ENCODE measurements around the gene UBASH3B.
"Not testable (repeated sequence)": the region's sequence is repeated elsewhere in the genome, so short reads cannot be mapped to it uniquely, and the experiment has no call there.

Gene UBASH3B

DNA sequence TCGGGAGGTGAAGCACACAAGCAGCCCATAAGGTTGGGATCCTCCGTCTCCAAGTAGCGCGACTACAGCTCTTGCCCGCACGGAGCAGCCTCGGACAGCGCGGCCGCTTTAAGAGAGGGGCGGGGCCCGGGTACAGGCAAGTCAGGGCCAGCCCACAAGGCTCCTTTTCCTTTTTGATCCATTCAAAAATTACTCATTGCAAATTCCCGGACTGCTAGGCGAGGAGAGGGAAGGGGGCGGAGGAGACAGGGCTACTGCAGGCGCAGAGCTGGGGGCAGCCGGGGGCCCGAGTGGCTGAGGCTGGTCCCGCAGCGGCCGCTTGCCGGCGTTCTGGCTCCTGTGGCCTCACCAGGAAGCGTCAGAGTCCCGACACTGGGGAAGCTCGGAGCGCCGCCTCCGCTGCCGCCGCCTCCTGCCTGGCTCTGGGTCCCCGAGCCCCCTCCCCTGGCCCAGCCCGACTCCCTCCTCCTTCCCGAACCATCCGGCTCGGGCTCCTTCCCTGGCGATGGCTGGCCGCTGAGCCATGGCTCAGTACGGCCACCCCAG, at the start of gene UBASH3B:
Gene UBASH3B (plus strand): TSS at position 196 of the 546 bp plus-strand sequence. CDS start 328 bp downstream, at position 524.
- DNase-seq (ENCODE audit: low read depth in 3 of 3), result peak; percentile 32 to 61 (median 47)

GRCh38 chr11:122607162-122607561, 48.4 kb upstream of the UBASH3B start:
- not testable (repeated sequence) for DNase-seq (ENCODE audit: low read depth in 3 of 3)

DNA sequence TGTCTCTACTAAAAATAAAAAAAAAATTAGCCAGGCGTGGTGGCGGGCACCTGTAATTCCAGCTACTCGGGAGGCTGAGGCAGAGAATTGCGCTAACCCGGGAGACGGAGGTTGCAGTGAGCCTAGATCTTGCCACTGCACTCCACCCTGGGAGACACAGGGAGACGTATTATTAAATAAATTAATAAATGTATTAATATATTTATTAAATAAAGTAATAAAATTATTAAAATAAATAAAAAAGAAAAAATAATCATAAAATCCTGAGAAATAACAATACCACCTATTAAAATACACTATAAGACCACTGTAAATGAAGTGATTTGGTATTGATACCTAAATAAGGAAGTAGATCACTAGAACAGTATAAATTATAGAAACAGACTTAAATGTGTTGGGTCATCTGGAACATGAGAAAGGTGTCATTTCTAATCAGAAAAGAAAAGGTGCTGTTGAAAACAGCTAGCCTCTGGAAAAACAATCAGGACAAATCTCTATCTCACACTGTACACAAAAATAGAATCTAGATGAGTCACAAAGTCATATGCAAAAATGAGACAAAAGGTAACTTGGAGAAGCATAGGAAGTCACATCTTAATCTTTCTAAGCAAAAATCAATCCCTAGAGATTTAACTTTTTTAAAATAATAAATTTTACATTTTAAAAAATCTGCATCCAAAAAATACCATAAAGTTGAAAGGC, 43.2 kb upstream of the UBASH3B start:
- no peak for DNase-seq (ENCODE audit: low read depth in 3 of 3)

GRCh38 chr11:122616718-122617117, 38.8 kb upstream of the UBASH3B start:
- DNase-seq (ENCODE audit: low read depth in 3 of 3), result no peak

GRCh38 chr11:122617297-122617696, 38.2 kb upstream of the UBASH3B start:
- DNase-seq (ENCODE audit: low read depth in 3 of 3), result no peak

DNA sequence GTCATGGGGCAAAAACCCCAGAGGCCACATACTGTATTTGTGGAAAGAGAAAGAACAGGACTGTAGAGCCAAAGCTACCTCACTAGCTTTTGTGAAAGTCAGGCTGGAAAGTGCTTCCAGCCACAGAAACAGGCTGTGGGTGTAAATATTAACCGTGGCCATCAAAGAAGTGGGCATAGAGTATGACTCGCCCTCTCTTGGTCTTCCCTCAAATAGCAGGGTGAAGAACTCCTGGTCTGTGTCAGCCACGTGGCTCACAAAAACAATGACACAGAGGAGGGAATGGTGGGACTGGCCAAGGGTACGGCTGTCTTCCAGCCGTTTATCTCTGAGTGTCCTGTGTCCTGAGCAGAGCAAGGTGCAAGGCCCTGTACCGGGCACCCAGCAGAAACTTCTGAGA, 37.6 kb upstream of the UBASH3B start:
- no peak for DNase-seq (ENCODE audit: low read depth in 3 of 3)

DNA sequence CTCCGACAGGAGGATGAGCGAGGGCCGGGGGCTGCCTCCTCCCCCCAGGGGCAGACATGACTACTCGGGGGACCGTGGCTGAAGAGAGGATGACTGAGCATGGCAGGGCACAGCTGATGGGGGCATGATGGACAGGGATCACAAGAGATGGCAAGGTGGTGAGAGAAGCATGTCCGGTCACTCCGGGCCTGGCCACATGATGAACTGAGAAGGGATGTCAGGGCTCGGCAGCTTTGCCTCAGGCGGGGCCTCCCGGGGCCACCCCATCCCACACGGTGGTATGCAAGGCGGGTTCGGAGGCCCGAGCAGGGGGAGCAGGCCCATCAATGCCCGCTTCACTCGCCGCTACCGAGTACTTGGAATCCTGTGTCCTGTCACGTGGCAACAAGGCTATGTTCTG, 36.6 kb upstream of the UBASH3B start:
- DNase-seq (ENCODE audit: low read depth in 3 of 3), result no peak

DNA sequence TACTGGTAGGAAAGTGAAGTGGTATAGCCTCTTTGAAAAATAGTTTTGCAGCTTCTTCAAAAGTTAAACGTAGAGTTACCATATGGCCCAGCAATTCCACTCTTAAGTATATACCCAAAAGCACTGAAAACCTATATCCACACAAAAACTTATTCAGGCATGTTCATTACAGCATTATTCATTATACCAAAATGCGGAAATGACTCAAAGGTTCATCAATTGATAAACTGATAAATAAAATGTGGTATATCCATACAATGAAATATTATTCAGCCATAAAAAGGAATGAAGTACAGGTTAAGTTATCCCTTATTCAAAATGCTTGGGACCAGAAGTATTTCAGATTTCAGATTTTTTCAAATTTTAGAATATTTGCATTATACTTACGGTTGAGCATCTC, 35.8 kb upstream of the UBASH3B start:
- no peak for DNase-seq (ENCODE audit: low read depth in 3 of 3)

- not testable (repeated sequence) for DNase-seq (ENCODE audit: low read depth in 3 of 3)
Observed at GRCh38 chr11:122625501-122625900, 30.0 kb upstream of the UBASH3B start.

DNA sequence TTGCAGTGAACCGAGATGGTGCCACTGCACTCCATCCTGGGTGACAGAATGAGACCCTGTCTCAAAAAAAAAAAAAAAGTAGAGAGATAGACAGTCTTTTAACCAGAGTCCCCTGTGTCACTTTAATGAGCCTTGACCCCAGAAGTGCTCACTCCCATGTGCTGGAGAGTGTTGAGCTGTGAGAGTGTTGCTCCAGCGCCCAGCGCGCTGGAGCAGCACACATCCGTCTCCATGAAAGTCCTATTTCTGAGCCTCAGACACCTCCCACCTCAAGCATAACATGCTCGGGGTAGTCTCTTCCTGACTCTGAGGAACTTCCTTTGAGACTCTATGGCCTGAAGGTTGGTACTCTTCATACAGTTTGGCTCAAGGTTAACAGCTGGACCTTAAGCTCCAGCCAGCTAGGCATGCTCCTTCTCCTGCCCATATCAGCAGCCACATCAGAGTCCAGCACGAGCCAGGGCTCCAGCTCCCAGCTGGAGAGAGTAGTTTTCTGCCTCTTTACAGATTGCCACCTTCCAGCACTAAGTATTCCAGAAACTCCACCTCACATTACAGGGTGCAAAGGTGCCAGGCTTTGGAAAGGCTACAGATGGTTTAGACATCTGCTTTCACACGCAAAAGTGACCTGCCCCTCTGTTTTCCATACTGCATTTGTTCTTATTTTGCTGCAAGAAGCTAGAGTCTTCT, 29.4 kb upstream of the UBASH3B start:
- no peak for DNase-seq (ENCODE audit: low read depth in 3 of 3)

DNA sequence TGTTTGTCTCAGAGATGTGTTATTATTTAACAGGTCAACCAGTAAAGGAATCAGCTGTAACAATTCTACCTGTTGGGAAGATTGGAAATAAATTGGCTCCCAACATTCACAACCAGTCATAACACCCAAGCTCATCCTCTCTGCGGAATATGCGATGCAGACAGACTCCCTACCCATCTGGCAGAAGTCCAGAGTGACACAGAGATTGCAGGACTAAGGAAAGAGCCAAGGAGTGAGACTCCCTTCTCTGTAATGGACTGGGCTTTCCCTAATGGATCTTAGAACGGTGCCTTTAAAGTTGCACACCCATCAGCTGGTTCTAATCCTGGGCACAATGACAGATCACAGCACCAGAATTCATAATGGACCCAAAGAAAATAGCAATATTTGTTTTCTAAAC, 27.8 kb upstream of the UBASH3B start:
- no peak for DNase-seq (ENCODE audit: low read depth in 3 of 3)

DNA sequence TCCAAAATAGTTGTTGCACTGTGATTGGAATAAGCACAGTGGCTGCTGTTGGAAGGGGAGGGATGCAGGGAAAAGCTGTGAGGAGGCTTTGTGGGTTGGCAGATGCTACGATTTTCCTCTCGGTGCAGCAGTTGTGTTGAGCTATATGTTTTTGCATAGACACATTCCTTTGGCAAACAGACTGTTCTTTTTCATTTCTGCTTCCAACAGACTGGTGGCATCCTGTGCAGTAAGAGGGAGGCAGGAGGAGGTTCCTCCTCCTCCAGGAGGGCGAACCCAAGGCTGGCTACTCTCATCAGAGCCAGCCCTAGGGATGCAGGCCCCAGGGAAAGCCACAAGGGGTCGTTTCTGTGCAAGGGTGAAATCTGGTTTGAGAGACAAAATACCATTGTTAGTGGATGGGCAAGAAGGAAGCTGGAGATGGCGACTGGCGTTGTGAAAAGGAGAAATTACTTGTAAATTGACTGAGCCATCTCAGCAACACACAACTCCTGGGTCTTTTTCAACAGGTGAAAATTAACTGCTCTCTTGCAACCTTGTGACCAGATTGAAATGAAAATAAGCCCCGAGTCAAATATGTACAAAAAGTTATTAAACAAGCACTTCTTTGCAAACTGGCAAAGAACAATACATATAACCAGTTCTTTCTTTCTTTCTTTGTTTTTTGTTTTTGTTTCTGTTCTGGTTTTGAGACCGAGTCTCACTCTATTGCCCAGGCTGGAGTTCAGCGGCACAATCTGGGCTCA, 26.5 kb upstream of the UBASH3B start:
- peak; percentile 27 to 46 (median 37) for DNase-seq (ENCODE audit: low read depth in 3 of 3)

DNA sequence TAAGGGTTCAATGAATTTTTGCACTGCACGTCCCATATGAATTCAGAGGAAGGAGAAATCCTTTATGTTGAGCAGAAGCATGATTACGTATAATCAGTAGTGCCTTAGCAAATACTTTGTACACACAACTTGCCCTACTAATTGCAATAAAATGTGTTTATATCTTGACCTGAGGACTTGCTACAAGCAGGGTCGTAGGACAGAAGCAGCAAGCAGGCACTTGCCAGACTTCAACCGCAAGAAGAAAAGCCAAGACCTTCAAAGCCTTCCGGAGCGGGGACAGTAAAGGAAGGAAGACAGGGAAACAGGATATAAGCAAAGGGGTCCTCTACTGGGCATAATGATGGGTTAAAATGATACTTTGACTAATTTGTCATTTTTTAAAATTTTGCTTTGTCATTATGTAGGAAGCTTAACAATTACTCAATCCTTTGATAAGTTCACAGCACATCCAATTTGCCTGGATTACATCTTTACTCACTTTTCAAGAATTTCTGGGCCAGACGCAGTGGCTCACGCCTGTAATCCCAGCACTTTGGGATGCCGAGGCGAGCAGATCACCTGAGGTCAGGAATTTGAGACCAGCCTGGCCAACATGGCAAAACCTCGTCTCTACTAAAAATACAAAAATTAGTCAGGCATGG, 23.2 kb upstream of the UBASH3B start:
- no peak for DNase-seq (ENCODE audit: low read depth in 3 of 3)

GRCh38 chr11:122633219-122633829, 22.2 kb upstream of the UBASH3B start:
- DNase-seq (ENCODE audit: low read depth in 3 of 3), result no peak

DNA sequence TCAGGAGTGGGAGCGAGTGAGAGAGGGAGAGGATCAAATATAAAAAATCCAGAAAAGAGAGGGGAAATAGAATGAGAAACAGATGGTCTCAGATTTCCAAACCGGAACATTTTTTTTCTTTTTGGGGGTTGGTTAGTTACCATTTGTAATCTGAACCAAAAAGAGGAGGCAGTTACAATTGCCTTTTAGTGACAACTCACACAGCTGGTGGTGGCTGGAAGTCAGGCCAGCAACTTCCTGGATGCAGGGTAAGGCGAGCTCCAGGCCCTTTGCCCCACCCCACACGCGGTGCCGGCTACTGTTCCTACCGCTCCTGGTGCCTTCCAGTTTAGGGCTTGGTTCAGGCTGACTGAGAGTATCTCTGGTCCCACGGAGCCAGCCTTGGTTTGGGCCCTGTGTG, 21.0 kb upstream of the UBASH3B start:
- DNase-seq (ENCODE audit: low read depth in 3 of 3), result no peak

DNA sequence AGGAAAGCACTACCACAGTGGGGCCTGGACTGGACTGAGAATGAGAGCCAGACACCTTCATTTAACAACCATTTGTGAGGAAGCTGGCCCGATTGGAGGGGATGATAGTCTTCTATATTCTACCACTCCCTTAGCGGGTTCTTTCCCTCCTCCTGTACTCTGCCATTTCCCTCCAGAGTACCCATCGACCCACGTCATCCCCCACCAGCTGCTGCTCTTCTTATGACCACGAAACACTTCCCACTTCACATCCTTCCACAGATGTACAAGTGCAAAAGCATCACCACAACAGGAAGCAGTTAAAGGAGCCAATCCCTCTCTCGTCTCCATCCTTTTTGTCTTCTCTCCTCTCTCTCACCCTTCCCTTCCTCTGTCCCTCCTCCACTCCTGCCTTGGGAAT, 18.0 kb upstream of the UBASH3B start:
- DNase-seq (ENCODE audit: low read depth in 3 of 3), result no peak

DNA sequence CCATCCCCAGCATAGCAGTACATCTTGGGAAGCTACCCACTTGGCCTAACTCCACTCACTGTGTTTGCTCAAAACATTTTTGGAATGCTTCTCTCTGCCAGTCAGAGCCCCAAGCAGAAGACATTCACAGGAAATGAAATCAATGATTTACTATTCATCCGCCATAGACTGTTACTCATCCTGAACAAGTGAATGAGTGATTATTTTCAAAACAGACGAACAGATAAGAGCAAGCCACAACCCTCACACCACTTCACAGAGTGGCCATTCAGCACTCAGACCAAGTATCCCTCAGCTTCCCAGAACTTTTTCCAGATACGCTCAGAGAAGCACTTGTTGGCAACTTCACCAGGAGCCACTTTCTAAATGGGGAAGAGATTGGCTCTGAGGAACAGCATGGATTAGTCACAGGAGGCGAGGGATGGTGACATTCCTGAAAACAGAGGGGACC, 13.0 kb upstream of the UBASH3B start:
- DNase-seq (ENCODE audit: low read depth in 3 of 3), result no peak

GRCh38 chr11:122642971-122643370, 12.6 kb upstream of the UBASH3B start:
- no peak for DNase-seq (ENCODE audit: low read depth in 3 of 3)

DNA sequence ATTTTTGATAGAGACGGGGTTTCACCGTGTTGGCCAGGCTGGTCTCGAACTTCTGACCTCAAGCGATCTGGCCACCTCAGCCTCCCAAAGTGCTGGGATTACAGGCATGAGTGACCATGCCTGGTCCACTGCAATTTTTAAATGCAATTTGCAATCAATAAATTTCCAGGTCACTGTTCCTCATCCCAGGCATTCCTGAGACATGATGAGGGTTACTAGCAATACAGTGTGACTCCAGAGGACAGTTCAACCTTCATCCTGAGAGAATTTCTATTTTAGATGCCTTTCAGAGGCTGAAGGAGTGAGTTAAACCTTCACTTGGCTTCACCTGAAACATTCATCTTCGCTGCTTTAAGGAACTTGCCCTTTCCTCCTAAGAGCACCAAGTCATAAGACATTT, 9.7 kb upstream of the UBASH3B start:
- no peak for DNase-seq (ENCODE audit: low read depth in 3 of 3)

DNA sequence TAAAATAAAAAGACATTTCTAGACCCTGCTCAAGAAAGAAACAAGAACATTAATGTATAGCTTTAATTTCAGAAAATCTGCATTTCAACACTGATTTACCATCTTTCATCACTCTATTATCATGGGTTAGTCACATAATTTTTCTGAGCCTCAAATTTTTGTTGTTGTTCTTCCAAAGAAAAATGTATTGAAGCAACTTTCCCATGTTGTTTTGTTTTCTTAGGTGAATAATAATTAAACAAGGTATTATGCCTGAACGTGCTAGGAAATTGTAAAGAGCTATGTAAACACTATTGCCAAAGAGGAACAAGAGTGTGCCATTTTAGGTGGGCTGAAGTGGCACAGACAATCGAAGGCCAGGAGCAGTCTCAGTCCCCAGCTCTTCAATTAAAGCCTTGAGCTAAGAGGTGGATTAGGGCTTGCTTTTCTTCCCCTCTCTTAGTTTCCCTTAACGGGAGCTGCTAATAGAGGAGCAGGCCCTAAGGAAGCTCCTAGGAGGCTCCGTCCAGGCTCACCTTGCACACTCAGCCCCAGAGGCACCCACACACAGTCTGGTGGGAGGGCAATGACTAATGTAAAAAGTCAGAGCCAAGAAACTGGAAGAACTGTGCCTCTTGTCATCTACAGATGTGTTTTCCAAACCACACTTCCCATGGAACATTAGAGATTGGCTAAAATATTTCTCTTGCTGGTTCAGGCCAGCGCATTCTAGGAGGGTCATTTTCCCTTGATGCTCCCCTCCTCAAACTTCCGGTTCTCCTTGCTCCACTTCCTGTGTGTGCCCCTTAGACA, 8.8 kb upstream of the UBASH3B start:
- no peak for DNase-seq (ENCODE audit: low read depth in 3 of 3)

All from stimulated activated CD4-positive, alpha-beta T cell treated with anti-CD3 and anti-CD28 coated beads, TNF-alpha, amount 100 ng/mL, for 48 hours (primary cell).